ENCODE results near the gene POU2F1. TPM values are rescaled to one million over a fixed set of nuclear protein-coding genes. Genes with fewer than 3 reads are reported as not detected.
A peak's percentile ranks its signal among the peaks of the same experiment; 100 is the strongest.

The POU2F1 gene
- 11.5 and 12.3 TPM in 2 replicates for total RNA-seq (2014; rRNA removed; shearing (Covaris generic))
- polyA plus RNA-seq (2014; cell fraction: nucleus; rRNA removed), result 8.7 and 9.6 TPM in 2 replicates

DNA sequence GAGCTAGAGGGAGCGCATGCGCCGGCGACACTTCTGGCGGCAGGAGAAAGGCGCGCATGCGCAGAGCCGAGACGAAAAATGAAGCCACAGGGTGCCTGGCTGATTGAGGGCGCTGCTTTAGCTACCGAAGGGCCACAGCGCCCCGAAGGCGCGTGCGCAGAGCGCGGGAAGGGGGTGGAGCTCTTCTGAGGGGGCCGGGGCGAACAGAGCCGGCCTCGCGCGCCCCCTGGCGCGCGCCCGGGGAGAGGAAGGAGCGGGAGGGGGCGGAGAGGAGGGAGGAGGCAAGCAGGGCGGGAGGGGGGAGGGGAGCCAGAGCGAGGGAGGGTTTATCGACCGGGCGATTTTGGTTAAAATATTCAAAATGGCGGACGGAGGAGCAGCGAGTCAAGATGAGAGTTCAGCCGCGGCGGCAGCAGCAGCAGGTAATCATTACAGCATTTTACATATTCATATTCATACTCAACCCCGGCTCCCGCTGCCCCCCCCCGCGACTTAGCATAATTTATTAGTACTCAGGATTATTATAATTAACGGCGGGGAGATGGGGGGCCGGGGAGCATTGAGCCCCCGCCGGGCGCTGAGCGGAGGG, at the start of gene POU2F1:
TSS of gene POU2F1 (plus strand) at position 350 of the 589 bp plus-strand sequence. CDS start at position 362, 12 bp downstream.
- DNase-seq (ENCODE audit: extremely low read depth, low read depth), result peak; percentile 100

DNA sequence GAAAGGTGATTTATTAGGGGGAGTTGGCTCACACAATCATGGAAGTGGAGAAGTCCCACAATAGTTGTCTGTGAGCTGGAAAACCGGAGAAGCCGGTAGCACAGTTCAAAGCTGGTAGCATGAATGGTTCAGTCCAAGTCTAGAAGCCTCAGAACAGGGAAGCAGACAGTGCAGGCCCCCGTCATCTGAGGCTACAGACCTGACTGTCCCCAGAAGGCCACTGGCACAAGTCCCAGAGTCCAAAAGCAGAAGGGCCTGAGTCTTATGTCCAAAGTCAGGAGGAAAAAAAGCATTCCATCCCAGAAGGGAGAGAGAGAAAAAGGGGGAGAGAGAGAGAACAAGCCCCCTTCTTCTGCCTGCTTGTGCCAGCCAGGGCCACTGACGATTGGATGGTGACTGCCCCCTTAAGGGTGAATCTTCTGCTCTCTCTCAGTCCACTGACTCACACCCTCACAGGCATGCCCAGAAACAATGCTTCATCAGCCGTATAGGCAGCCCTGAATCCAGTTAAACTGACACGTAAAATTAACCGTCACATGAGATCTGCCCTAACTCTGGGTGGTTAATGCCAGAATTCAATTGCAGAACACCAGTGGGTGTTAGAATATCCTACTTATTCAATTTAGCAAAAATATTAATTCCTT, 49.3 kb upstream of the POU2F1 start:
- DNase-seq (ENCODE audit: extremely low read depth, low read depth), result no peak

DNA sequence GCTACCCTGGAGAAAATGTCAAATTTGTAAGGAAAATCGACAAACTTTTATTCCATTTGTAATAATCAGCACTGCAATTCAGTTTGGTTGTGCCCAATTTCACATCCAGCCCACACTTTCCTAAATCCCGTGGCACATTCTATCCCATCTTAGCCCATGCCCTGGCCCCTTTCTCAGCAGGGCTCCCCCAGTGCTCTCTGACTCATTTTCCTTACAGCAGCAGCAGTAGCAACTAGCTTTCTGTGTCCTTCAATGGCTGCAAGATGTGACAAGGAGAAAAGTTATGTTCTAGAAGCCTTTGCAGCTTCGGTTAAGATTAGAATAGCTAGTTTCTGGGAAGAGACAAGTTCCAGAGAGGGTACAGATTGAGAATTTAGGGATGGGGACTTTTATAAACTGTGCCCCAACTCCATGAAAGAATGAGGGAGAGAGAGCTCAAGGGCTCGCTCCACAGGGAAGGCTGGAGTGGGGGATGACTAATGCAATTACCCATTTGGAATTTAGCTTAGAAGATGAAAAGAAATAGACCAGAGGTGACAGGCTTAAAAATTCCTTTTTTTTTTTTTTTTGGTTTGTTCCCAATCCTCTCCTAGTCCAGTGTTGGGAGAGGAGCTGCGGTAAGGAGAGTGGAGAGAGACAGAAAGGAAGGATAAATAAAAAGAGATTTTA, 47.0 kb upstream of the POU2F1 start:
- no peak for DNase-seq (ENCODE audit: extremely low read depth, low read depth)

DNA sequence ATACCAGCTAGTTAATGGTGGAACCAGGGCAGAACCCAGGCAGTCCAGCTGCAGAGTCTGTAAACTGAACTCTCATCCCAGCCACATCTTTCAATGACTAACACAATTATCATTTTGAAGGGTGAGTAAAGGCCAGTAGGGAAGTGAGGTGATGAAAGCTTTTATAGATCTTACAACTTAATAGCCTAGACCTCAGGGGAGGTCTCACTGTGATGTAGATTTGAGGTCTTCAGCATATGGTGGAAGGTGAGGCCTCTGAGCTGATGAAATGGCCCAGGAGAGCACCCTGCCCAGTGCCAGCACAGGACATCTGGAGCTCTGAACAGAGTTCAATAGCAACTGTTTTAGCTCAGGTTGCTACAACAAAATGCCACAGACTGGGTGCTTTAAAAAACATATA, 44.8 kb upstream of the POU2F1 start:
- DNase-seq (ENCODE audit: extremely low read depth, low read depth), result no peak

DNA sequence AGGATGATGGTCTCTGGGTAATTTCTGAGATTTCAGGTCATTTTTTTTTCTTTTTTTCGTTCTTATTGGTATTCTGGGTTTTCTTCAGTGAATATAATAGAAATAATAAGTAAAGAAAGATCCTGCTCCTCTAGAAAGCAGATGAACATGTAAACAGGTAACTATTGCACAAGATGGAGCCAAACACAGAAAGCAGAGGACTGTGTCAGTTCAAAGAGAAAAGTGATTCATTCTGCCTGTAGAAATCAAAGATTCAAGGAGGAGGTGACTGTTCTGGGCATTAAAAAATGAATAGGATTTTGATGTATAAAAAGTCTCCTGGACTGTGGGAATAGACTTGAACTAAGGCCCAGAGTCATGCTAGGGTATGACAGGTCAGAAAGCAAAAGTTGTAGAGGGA, 41.9 kb upstream of the POU2F1 start:
- DNase-seq (ENCODE audit: extremely low read depth, low read depth), result no peak

DNA sequence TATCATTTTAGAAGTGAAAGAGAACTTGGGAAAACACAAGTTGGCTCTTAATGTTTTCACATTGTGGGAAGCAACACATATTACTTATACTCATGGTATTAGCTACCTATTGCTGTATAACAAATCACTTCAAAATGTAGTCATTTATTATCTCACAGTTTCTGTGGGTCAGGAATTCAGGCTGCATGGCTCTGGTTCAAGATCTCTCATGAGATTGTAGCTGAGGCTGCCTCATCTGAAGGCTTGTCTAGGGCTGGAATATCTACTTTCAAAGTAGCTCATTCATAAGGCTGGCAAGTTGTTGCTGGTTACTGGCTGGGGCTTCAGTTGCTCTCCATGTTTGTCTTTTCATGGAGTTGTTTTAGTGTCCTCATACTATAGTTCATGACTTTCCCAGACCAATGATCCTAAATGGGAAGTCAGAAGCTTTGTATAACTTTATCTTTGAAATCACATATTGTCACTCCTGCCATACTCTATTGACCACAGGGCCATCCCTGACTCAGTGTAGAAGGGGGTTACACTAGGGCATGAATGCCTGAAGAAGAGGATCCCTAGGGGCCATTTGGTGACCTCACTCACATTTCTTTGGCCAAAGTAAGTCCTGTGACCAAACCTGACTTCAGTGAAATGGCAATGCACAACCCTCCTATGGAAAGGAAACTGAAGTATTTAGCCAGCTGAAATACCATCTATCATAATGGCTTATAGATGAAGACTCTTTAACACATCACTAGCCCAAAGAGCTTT, 37.9 kb upstream of the POU2F1 start:
- DNase-seq (ENCODE audit: extremely low read depth, low read depth), result no peak

DNA sequence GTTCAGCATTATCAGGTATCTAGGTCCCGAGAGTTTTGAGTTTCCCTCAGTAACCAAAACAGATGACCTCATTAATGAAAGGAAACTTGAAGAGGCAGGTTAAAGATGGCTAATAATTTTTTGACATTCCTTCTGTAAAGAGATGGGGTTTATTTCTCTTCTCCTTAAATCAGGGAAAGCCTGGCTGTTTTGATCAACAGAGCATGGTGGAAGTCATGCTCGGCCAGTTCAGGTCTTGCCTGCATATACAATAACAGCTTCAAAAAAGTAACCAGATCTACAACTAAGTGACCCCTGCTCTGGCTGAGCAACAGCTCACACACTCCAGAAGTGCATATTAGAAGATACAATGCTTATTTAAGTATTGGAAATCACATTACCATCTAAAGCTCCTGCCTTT, 36.6 kb upstream of the POU2F1 start:
- no peak for DNase-seq (ENCODE audit: extremely low read depth, low read depth)

DNA sequence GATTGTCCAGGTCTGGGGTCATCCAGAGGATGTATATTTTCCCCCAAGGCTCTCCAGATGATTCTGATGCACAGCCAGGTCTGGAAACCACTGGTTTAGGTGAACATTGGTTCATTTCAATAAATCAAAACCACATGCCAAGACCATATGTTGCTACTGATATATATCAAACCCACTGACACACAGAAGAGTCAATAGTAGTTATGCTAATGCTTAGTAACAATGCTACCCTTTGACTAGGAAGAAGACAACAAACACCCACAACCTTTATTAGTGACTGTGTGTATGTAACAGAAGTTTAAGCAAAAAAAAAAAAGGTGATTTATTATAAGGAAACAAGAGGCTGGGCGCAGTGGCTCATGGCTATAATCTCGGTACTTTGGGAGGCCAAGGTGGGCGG, 35.6 kb upstream of the POU2F1 start:
- no peak for DNase-seq (ENCODE audit: extremely low read depth, low read depth)

DNA sequence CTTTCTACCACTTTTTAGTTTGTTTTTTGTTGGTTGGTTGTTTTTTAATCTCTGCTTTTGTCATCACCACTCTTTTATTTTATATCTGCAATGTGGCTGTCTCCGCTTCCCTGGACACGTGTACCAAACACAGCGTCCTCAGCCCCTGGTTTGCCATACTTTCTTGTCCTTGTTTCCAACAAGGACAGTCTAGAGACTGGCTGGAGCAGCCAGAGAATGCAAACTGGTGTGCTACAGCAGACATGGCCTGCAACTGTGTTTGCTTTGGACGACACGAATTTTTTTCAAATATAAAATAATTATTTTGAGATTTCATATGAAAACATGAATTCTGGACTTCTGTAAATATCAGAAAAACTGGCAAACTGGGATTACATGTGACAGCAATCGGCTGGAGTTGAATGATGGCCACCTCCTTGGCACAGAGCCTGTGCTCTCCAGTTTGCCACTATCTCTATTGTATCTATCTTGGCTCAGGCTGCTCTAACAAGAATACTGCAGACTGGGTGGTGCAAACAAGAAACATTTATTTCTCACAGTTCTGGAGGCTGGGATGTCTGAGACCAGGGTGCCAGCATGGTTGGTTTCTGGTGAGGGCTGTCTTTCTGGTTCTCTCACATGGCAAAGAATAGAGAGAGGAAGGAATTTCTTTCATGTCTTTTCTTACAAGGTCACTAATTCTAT, 34.6 kb upstream of the POU2F1 start:
- no peak for DNase-seq (ENCODE audit: extremely low read depth, low read depth)

DNA sequence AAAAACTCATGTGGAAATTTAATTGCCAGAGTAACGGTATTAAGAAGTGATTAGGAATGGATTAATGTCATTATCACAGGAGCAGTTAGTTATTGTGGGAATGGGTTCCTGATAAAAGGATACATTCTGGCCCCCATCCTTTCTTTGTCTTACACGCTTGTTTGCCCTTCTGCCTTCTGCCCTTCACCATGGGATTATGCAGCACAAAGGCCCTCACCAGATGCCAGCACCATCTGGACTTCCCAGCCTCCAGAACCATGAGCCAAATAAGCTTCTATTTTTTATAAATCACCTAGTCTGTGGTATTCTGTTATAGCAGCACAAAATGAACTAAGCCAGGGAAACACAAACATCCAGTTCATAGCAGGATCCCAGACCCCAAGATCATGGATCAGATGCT, 33.9 kb upstream of the POU2F1 start:
- no peak for DNase-seq (ENCODE audit: extremely low read depth, low read depth)

DNA sequence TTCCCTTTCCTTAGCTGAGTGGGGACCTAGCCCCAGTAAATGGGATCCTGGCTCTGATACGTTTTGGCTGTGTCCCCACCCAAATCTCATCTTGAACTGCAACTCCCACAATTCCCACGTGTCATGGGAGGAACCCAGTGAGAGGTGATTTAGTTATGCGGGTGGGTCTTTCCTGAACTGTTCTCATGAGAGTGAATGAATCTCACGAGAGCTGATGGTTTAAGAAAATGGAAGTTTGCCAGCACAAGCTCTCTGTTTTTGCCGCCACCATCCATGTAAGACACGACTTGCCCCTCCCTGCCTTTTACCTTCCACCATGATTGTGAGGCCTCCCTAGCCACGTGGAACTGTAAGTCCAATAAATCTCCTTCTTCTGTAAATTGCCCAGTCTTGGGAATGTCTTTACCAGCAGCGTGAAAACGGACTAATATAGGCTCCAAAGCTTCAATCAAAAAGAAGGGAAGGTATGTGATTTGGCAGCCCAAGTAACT, 29.9 kb upstream of the POU2F1 start:
- no peak for DNase-seq (ENCODE audit: extremely low read depth, low read depth)

DNA sequence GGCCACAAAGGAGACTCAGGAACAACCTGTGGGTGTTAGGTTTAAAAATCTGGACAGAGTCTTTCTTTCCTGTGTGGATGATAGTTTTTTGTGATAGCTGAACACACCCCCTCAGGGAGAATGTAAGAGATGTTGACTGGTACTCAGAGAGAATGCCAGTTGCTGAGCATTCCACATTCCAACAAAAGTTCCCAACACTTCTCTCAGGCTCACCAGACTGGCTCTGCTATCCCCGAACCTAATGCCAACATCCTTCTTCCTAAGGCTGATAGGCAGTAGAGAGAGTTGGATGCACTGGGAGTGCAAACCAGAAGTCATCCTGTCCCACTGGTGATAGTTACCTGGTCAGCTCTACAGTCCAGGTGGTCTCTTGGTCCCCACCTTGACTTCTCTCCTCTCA, 28.7 kb upstream of the POU2F1 start:
- DNase-seq (ENCODE audit: extremely low read depth, low read depth), result no peak

DNA sequence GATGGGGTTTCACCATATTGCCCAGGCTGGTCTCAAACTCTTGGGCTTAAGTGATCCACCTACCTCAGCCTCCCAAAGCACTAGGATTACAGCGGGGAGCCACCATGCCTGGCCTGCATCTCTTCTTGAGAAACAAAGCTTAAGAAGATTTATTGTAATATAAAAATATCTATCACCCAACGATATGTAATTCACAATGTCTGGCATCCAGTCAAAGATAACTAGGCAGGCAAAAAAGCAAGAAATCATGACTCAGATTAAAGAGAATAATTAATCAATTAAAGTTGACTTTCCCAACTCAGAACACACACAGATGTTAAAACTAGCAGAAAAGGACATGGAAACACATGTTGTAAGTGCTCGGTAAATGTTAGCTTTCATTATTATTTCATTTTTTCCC, 26.5 kb upstream of the POU2F1 start:
- DNase-seq (ENCODE audit: extremely low read depth, low read depth), result no peak

DNA sequence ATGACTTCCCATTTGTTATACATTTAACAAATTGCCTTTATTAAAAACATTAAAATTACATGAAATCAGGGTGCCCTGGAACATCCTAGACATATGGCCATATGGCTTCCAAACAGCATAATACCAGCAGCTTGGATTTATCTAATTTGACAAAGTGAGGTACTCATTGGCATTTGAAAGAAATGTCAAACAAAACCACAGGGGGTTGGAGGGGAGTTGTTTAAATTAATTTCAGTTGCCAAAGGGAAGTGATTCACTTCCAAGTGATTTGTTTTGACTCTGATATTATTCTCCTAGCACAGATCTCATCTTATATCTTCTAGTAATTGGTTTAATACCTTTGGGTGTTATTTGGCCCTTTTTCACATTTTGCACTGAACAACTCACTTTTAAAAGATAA, 24.5 kb upstream of the POU2F1 start:
- no peak for DNase-seq (ENCODE audit: extremely low read depth, low read depth)

DNA sequence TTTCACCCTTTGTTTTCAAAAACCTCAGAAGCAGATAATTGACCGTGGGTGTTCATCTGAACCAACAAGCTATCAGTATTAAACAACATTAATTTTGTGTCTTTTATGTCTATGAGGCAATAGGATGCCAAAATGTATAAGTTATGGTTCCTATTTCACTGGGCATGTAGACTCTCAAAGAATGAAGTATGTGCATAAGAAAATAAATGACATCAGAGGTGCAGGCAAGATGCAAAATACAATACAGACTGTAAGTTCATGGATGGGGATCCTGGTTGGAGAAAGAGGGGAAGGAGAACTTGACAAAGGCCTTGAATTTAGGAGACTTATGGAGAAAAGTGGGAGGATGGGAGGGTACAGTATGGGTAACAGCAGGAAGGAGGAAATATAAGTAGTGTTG, 23.4 kb upstream of the POU2F1 start:
- DNase-seq (ENCODE audit: extremely low read depth, low read depth), result no peak

DNA sequence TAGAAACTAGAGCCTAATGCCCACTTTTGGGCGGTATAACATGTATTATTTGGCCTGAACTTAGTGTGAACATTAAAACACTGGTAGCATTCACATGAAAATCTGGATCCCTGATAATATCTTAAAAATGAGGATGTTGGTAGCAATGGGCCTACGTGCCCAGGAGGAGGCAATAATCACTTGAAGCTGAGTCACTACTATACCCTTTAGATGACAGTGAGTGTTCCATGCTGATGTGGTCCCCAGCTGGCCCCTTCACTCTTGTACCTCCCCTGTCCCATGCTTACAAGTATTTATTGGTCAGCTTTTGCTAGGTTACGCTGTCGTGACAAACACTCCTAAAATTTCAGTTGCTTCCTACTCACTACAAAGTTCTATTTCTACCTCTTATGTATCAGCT, 23.0 kb upstream of the POU2F1 start:
- no peak for DNase-seq (ENCODE audit: extremely low read depth, low read depth)

DNA sequence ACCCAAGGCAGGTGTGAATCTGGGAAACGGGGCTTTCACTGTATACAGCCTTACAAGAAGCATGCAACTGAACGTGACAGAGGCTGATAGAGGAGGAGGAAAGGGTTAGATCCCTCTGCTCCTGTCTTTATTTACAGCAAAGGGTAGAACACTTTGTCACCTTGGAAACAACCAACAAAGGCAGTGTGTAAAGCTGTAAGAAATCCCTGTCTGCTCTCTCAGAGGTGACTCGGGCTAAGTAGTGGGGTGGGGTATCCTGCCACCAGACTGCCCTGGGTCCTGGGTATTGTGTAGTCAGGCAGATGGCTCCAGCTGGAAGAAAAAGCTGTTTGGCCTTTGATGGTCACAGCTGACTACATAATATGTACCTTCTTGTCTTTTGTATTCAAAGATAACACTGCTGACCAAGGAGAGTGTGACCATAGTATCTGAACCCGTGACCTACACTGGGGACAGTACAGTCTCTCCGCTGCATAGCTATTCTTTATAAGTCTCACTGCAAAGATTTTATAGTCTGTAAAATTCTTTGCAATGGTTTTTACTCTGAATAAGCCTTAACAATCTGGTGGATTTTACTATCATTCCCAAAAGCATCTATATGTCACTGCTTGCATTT, 22.1 kb upstream of the POU2F1 start:
- DNase-seq (ENCODE audit: extremely low read depth, low read depth), result no peak

DNA sequence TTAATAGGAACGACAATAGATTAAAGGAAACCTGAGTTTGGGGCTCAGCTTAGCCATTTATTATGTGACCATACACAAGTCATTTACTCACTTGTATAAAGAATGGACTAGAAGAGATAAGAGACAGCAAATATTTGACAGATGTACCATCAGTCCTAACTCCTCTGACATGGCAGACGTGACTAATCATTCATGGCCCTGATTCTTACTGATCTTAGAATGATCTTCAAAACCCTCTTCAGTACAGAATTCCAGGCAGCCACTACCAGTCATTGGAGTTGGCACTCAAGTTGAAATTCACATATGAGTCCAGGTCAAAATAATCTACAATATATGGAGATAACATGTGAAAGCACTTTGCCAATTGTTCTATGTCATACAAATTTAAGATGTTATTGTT, 21.0 kb upstream of the POU2F1 start:
- DNase-seq (ENCODE audit: extremely low read depth, low read depth), result no peak

DNA sequence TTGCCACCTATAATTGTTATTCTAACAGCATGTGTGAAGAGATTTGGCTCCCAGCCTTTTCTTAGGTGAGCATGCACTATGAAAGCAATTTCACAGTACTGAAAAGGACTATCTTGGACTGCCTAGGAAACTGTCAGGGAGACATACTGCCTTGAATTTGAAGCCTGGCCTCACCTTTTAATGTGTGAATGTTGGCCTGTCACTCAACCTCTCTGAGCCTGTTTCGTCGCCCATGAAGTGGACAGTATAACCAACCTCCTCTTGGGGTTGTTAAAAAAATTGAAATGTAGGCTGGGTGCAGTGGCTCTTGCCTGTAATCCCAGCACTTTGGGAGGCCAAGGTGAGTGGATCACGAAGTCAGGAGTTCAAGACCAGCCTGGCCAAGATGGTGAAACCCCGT, 20.4 kb upstream of the POU2F1 start:
- DNase-seq (ENCODE audit: extremely low read depth, low read depth), result no peak

DNA sequence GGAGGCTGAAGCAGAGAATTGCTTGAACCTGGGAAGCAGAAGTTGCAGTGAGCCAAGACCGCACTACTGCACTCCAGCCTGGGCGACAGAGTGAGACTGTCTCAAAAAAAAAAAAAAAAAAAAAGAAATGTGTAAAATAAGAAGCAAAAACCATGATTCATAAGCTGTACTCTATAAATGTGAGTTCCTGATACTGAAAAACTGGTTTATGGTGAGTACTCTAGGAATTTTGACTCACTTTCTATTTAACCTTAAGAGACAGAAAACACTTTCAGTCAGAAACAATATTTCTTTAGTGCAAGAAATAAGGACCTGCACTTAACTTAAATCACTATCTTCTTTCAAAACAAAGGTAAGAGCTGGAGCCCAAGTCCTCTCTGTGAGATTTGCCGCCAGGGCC, 19.9 kb upstream of the POU2F1 start:
- no peak for DNase-seq (ENCODE audit: extremely low read depth, low read depth)
